ENCODE results near the gene AGAP1. TPM values are rescaled to one million over a fixed set of nuclear protein-coding genes. Genes with fewer than 3 reads are reported as not detected.

The AGAP1 gene
- total RNA-seq, 2 experiments from 2014 or later, result not detected

DNA sequence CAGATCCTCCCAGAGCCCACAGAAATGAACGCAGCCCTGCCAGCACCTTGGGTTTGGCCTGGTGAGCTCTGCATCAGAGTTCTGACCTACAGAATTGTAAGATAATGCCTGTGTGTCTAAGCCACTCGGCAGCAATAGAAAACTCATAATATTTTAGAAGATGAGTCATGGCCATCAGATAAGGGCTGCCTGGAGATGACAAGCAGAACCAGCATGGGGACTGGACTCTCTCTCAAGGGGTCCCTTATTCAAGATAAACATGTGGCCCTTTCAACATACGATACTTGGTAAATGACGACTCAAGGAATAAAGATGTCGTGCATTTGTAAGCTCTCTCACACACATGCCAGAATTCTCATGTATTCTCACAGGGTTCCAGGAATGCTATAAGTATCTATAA, 8.5 kb upstream of the AGAP1 start:
- intact Hi-C loops (cut with micrococcal nuclease; ENCODE audit: unreplicated experiment), result no loop called here
- Histone ChIP-seq H3K9me2 (ENCODE audit: insufficient read depth, low read length) (no peaks in the 10 kb centered on the region), H3K36me3 (ENCODE audit: insufficient read depth, low read length) (no peaks in the 10 kb centered on the region), H3K27ac (ENCODE audit: low read depth, low read length, poor library complexity, severe bottlenecking) (no peak overlapping the region), H3K79me2 (ENCODE audit: insufficient read depth, low read depth, low read length) (no peaks in the 10 kb centered on the region), H3K9me3 (ENCODE audit: low read length) (no peaks in the 10 kb centered on the region), H3K4me3 (ENCODE audit: low read depth, low read length, poor library complexity, severe bottlenecking) (no peak overlapping the region), H4K20me1 (ENCODE audit: insufficient read depth, low read length) (no peaks in the 10 kb centered on the region), H2AFZ (ENCODE audit: low read length) (no peak overlapping the region), H3K4me1 (ENCODE audit: insufficient read depth, low read length, poor library complexity, severe bottlenecking) (no peaks in the 10 kb centered on the region), H3K4me2 (ENCODE audit: low read length) (no peak overlapping the region)
- no peak for DNase-seq (ENCODE audit: low spot score)
- BruUV-seq (replicated peaks), result no TSS peak
- POLR2A ChIA-PET, result no interaction called here
- no peak for TF ChIP-seq EZH2phosphoT487 (IDR thresholded peaks at IDR 0.05; ENCODE audit: borderline replicate concordance, low read depth, low read length)
- TF ChIP-seq, protein P1, sequence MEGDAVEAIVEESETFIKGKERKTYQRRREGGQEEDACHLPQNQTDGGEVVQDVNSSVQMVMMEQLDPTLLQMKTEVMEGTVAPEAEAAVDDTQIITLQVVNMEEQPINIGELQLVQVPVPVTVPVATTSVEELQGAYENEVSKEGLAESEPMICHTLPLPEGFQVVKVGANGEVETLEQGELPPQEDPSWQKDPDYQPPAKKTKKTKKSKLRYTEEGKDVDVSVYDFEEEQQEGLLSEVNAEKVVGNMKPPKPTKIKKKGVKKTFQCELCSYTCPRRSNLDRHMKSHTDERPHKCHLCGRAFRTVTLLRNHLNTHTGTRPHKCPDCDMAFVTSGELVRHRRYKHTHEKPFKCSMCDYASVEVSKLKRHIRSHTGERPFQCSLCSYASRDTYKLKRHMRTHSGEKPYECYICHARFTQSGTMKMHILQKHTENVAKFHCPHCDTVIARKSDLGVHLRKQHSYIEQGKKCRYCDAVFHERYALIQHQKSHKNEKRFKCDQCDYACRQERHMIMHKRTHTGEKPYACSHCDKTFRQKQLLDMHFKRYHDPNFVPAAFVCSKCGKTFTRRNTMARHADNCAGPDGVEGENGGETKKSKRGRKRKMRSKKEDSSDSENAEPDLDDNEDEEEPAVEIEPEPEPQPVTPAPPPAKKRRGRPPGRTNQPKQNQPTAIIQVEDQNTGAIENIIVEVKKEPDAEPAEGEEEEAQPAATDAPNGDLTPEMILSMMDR (conservative IDR thresholded peaks at IDR 0.05; ENCODE audit: low read length), result no peak
- CTCF ChIA-PET (ENCODE audit: unreplicated experiment), result no interaction called here

DNA sequence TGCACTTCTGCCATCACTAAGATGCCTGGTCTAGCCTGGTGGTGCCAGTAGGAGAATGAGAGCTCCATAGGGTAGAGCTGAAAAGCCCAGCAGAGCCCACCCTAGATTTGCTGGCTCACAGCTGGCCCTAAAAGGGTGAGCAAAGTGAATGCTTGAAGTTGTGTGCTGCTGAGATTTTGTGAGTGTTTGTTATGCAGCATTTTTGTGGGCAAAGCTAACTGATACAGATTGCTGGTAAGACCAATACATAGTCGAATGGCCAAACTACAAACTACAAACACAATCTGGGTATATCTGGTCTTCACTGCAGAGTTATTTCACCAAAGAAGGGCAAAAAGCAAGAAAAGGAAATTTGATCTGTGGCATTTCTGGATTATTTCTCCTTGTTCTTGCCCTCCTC, 7.1 kb upstream of the AGAP1 start:
- Histone ChIP-seq H3K9me2 (ENCODE audit: insufficient read depth, low read length) (no peaks in the 10 kb centered on the region), H3K4me3 (ENCODE audit: low read depth, low read length, poor library complexity, severe bottlenecking) (no peak overlapping the region), H3K4me2 (ENCODE audit: low read length) (no peak overlapping the region), H3K79me2 (ENCODE audit: insufficient read depth, low read depth, low read length) (no peaks in the 10 kb centered on the region), H3K36me3 (ENCODE audit: insufficient read depth, low read length) (no peaks in the 10 kb centered on the region), H3K4me1 (ENCODE audit: insufficient read depth, low read length, poor library complexity, severe bottlenecking) (no peaks in the 10 kb centered on the region), H2AFZ (ENCODE audit: low read length) (no peak overlapping the region), H4K20me1 (ENCODE audit: insufficient read depth, low read length) (no peaks in the 10 kb centered on the region), H3K9me3 (ENCODE audit: low read length) (no peaks in the 10 kb centered on the region), H3K27ac (ENCODE audit: low read depth, low read length, poor library complexity, severe bottlenecking) (no peak overlapping the region)
- ChIA-PET POLR2A (no interaction called here), CTCF (ENCODE audit: unreplicated experiment) (no interaction called here)
- BruUV-seq (replicated peaks), result no TSS peak
- intact Hi-C loops (cut with micrococcal nuclease; ENCODE audit: unreplicated experiment), result no loop called here
- TF ChIP-seq, protein P1 (conservative IDR thresholded peaks at IDR 0.05; ENCODE audit: low read length), result no peak
- no peak for TF ChIP-seq EZH2phosphoT487 (IDR thresholded peaks at IDR 0.05; ENCODE audit: borderline replicate concordance, low read depth, low read length)
- no peak for DNase-seq (ENCODE audit: low spot score)

DNA sequence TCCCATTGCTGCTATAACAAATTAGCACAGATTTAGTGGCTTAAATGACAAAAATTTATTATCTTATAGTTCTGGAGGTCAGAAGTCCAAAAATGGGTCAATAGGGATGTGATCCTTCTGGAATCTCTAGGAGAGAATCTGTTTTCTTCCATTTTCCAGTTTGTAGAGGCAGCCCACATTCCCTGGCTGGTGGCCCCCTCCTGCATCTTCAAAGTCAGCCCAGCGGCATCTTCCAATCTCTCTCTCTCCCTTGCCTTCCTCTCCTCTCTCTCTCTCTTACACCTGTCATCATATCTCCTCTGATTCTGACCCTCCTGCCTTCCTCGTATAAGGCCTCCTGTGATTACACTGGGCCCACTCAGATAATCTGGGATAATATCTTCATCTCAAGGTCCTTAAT, 3.9 kb upstream of the AGAP1 start:
- ChIA-PET POLR2A (no interaction called here), CTCF (ENCODE audit: unreplicated experiment) (no interaction called here)
- no peak overlapping the region for H3K4me3 ChIP-seq (ENCODE audit: low read depth, low read length, poor library complexity, severe bottlenecking)
- intact Hi-C loops (cut with micrococcal nuclease; ENCODE audit: unreplicated experiment), result no loop called here
- no peaks in the 10 kb centered on the region for H4K20me1 ChIP-seq (ENCODE audit: insufficient read depth, low read length)
- no peaks in the 10 kb centered on the region for H3K9me3 ChIP-seq (ENCODE audit: low read length)
- TF ChIP-seq, protein P1 (conservative IDR thresholded peaks at IDR 0.05; ENCODE audit: low read length), result no peak
- TF ChIP-seq EZH2phosphoT487 (IDR thresholded peaks at IDR 0.05; ENCODE audit: borderline replicate concordance, low read depth, low read length), result no peak
- no peak overlapping the region for H3K4me2 ChIP-seq (ENCODE audit: low read length)
- H2AFZ ChIP-seq (ENCODE audit: low read length), result no peak overlapping the region
- H3K79me2 ChIP-seq (ENCODE audit: insufficient read depth, low read depth, low read length), result no peaks in the 10 kb centered on the region
- BruUV-seq (replicated peaks), result no TSS peak
- no peaks in the 10 kb centered on the region for H3K4me1 ChIP-seq (ENCODE audit: insufficient read depth, low read length, poor library complexity, severe bottlenecking)
- no peaks in the 10 kb centered on the region for H3K36me3 ChIP-seq (ENCODE audit: insufficient read depth, low read length)
- no peak for DNase-seq (ENCODE audit: low spot score)
- no peaks in the 10 kb centered on the region for H3K9me2 ChIP-seq (ENCODE audit: insufficient read depth, low read length)
- no peak overlapping the region for H3K27ac ChIP-seq (ENCODE audit: low read depth, low read length, poor library complexity, severe bottlenecking)

All from OCI-LY7 (cell line).